GM23338 (cell line): ENCODE data around the gene FKBP8.

Source experiments
- EZH2 ChIP-seq: fragments of 200-600 bp; sonication (generic); IDR thresholded peaks from one replicate; pipeline ENCODE4 v1.8.0; 2017; ENCODE audit warnings: antibody characterized with exemption, mild to moderate bottlenecking, low read depth; ENCODE audit not compliant: unreplicated experiment
- POLR2AphosphoS5 ChIP-seq: IDR thresholded peaks from 2 replicates; pipeline ENCODE4 v1.6.1; 2016; ENCODE audit warnings: antibody characterized with exemption, low read depth
- REST ChIP-seq: IDR thresholded peaks from one replicate; pipeline ENCODE4 v1.6.1; 2018; ENCODE audit warnings: antibody characterized with exemption; ENCODE audit not compliant: unreplicated experiment

- TF ChIP-seq POLR2AphosphoS5 (no peak), REST (no peak), EZH2 (no peak)
Observed at GRCh38 chr19:18586306-18586705, 42.9 kb upstream of the FKBP8 start.
